GM19043 (cell line): ENCODE results near the gene UNKL.

Experiments
- ATAC-seq: cut with Tn5 transposase; IDR thresholded peaks from one replicate; pipeline ENCODE4 v1.9.1; 2021; ENCODE audit warnings: low read depth; ENCODE audit not compliant: unreplicated experiment

UNKL gene

DNA sequence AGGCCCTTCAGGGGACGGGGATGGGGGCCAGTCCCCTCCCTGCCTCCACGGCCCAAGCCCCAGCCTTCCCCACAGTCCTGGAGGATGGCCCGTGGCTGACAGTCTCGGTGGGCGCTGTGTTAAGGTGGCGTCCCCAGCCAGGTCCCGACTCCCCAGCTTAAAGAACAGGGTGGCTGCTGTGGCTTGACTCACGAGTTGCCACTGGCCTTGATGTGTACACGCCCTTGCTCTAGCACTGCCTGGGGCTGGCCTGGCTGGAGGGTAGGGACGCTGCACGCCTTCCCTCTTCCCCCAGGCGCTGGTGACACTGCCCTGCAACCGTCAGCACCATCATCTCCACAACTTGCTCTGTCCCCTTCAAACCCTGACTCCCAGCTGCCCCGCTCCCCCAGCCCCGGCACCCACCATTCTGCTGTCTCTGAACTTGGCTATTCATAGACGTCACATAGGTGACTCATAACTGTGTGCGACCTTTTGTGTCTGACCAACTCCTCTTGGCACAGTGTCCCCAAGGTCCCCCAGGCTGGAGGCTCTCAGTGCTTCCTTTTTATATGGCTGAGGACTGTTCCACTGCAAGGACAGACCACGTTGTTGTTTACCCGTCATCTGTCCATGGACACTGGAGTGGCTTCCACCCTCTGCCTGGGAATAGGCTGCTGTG, 56.5 kb downstream of the UNKL start:
- ATAC-seq = no peak

DNA sequence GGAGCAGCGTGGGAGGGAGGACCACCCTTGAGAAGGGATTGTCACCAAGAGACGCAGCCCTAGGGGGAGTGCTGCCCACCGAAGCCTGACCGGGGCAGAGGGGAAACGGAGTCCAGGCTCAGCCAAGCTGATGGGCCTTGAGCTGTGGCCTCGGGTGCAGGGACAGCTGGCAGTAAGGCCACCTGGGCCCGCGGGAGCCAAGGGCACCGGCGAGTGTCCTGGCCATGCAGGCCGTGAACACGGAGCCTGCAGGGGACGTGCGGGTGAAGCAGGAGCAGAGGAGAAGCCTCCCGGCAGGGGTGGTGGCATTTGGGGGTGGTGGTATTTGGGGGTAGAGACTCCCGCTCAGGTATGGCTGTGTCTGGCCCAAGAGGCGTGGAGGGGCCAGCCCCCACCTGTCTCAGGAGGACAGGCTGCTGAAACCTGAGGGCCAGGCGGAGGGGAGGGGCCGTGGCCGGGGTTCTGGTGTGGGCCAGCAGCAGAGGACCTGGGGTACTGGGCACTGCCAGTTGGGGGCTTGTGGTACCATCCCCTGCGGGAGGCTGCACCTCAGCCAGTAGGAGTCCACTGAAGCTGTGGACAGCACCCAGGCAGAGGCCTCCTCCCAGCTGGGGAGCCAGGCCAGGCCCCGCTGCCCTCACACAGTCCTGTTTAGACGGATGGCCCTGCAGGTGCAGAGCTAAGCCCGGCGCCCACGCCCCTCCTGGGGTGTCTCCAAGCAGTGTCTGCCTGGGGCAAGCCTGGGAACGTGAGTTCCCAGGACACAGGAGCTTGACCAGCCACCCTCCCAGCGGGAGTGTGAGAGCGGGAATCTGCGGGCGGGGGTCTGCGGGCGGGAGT, 58.2 kb downstream of the UNKL start:
- ATAC-seq = no peak

DNA sequence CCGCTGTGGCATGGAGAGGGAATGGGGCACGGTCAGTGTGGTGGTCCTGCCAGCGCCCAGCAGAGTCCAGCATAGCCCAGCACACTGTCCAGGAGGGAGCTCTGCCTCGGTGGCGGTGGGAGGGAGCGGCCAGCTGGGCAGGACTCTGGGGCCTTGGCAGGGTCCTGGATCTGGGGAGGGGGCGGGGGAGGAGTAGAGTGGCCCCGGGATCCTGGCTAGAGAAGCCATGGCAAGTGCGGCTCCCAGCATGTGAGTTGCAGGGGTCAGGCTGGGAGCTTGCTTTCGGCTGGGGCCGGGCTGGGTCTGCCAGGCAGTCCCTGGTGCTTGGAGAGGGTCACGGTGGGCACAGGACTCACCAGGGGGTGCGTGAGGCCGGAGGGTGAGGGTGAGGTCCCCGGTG, 58.9 kb downstream of the UNKL start:
- no peak for ATAC-seq

GRCh38 chr16:1354815-1355540, 59.5 kb downstream of the UNKL start:
- ATAC-seq = no peak

DNA sequence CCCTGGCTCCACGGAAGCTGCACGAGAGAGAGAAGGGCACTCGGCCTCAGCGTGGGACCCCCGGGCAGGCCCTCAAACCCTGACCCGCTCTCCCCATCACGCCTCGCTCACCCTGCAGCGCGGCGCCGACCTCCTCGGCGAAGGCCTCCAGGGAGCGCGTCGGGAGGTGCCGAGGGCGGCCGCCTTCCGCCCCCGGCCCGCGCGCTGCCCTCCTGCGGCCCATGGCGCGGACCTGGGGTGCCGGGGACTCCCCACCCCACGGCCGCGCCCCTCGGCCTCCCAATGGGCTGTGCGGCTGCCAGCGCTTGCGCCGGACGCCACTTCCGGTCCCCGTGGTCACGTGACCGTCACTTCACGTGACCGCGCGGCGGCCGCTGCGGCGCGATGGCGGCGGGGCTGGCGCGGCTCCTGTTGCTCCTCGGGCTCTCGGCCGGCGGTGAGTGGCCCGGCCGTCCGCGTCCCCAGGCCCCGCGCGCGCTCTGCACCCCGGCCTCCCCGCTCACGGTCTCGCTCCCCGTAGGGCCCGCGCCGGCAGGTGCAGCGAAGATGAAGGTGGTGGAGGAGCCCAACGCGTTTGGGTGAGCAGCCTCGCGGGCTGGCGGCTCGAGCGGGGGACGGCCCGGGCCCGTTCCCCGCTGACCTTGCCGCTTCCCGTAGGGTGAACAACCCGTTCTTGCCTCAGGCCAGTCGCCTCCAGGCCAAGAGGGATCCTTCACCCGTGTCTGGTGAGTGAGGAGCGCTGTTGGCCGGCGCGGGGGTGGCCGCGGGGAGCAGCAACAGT, 62.7 kb downstream of the UNKL start, which contains the start of the genes GNPTG and TSR3:
Gene GNPTG (plus strand): TSS at position 350 of the 781 bp plus-strand sequence. CDS start 35 bp downstream, at position 385.
Gene TSR3 (minus strand): TSS at position 297 of the 781 bp plus-strand sequence. CDS start 74 bp downstream, at position 223.
- ATAC-seq = peak; percentile 69

DNA sequence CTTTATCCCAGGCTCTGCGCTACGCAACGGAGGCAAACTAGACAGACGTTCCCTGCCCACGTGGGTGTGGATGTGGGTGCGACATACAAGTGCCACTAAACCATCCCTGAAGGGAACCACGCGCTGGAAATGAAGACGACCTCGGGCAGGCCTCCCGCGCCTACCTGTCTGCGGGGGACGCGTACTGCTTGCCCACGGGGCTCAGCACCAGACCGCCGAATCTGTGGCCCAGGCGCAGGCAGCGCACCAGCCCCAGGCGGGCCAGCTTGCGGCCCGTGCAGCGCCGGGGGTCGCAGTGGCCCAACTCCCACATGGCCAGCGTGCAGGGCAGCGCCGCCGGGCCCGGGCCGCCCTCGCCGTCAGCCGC, 63.3 kb downstream of the UNKL start:
- ATAC-seq = no peak

GRCh38 chr16:1350691-1351090, 63.8 kb downstream of the UNKL start:
- ATAC-seq = no peak

DNA sequence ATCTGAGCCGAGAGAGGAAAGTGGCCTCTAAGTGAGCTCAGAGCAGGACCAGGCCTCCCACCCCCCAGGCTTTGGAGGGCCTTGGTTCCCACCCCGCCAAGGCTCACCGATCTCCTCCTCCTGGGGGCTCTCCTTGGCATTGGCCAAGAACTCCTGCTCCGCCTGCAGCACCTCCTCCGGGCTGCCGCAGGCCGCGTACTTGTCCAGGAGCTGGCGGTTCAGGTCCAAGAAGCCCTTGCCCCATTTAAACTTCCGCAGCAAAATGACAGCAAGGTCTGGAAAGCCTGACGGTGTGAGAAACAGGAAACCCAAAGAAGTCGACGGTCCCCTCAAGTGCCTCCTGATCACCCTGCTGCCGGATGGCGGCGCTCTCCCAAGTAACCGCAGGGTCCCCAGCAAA, 64.6 kb downstream of the UNKL start:
- ATAC-seq = no peak

GRCh38 chr16:1349351-1349750, 65.2 kb downstream of the UNKL start:
- ATAC-seq = no peak

DNA sequence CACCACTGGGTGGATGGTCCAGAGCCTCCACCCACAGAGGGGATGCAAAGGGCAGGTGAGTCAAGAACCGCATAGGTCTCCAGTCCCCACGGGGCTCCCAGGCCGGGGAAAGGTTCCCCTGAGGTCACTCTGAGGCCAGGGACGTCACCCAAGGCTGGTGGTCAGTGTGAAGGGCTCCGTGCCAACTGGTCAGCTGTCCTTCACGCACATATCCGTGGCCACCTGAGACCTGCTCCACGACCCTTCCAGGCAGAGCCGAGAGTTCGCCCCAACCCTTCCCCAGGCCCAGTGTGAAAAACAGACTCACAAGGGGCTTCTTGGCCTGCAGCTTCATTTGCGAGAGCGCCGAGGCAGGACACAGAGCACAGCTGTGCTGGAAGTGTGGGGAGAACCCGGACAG, 65.6 kb downstream of the UNKL start:
- no peak for ATAC-seq

GRCh38 chr16:1348441-1348840, 66.1 kb downstream of the UNKL start:
- ATAC-seq = no peak

- ATAC-seq = no peak
These were observed 66.5 kb downstream of the UNKL start for GRCh38 chr16:1347962-1348361.

DNA sequence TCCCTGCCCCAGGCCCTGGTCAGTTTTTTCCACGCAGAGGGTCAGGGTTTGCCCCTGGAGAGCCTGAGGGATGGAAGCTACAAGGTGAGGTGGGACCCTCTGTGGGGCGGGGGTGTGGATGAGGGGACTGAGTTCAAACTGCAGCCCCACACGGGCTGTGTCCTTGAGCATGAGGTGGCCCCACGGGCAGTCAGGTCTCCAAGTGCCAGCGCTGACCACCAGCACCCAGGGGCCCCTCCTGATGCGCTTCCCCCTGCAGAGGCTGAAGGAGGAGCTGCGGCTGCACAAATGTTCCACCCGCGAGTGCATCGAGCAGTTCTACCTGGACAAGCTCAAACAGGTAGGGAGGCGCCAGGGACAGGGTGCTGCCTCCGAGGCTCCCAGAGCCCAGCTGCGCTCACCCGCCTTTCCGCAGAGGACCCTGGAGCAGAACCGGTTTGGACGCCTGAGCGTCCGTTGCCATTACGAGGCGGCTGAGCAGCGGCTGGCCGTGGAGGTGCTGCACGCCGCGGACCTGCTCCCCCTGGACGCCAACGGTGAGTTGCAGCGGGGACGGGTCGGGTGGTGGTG, 67.1 kb downstream of the UNKL start:
- no peak for ATAC-seq

- no peak for ATAC-seq
These were observed 67.8 kb downstream of the UNKL start for GRCh38 chr16:1346422-1347285.

DNA sequence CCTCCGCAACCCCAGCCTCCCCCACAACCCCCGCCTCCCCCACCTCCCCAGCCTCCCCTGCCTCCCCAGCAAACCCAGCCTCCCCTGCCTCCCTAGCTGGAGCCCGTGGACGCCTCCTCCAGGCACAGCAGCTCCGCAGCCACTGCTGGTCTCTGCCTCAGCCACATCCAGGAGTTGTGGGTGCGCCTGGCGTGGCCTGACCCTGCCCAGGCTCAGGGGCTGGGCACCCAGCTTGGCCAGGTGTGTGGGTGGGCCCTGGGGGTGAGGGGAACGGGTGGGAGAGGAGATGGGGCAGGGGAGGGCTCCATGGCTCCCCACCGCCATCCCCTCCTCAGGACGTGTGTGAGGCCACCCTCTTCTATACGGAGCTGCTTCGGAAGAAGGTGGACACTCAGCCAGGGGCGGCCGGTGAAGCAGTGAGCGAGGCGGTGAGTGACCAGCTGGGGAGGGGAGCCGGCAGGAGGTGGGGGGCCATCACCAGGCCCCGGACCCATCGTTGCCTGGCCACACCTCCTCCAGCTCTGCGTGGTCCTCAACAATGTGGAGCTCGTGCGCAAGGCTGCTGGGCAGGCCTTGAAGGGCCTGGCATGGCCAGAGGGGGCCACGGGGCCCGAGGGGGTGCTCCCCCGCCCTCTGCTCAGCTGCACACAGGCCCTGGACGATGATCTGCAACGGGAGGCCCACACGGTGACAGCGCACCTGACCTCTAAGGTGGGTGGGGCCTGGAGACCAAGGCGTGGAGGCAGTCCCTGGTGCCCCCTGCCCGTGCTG, 68.7 kb downstream of the UNKL start:
- ATAC-seq = no peak

- ATAC-seq = no peak
These were observed 69.4 kb downstream of the UNKL start for GRCh38 chr16:1345087-1345486.

DNA sequence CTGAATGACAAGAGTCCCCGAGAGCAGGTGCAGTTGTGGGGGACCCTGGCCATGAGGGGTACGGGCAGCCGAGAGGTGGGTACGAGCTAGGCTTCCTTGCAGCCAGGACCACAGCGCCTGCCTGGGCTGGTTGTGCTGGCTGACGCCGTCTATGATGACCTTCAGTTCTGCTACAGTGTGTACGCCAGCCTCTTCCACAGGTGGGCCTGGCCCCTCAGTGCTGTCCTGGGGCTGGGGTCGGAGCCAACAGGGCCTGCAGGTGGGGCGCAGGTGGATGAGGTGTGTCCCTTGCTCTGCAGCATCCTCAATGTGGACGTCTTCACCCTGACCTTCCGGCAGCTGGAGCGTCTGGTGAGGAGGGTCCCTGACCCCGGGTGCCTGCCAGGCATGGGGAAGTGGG, 70.0 kb downstream of the UNKL start:
- ATAC-seq = no peak

DNA sequence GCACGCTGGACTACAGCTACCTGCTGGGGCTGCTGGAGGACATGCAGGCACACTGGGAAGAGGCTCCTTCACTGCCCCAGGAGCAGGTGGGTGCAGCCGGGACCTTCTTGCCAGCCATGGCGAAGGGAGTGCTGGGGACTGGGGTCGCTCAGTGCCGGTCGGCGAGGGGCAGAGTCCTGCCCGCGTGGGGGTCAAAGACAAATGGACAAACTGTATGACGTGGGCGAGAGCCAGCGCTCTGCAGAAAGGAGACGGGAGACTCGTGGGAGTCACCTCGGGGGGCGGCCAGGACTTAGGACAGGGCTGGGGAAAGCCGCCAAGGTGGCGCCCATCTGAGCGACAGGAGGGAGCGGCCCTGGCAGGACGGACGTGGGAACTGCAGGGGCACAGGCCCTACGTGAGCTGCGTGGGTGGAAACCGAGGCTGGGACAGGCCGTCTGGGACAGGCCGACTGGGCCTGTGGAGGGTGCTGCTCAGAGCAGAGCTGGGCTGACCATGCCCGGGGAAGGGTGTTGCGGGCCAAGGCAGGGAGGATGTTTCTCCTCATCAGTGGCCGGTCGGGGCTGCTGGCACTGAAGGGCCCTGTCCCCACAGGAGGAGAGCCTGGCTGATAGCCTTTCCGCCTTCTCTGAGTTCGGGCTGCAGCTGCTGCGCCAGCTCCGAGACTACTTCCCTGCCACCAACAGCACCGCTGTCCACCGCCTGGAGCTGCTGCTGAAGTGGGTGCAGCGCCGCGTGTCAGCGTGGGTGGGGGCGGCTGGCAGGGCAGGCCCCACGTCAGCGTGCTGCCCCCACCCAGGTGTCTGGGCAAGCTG, 70.9 kb downstream of the UNKL start:
- ATAC-seq = no peak
